ENCODE results near the gene CHST3.
A peak's percentile ranks its signal among the peaks of the same experiment; 100 is the strongest.

Gene CHST3

GRCh38 chr10:72043016-72043834 is 79.0 kb downstream of the CHST3 start:
- Mint-ChIP-seq H3K9me3 (peaks cover 7% of the 10 kb centered on the region), H3K27me3 (ENCODE audit: low read depth, poor library complexity) (no peaks in the 10 kb centered on the region), H3K27ac (no peak overlapping the region), H3K4me3 (no peak overlapping the region), H3K4me1 (peaks cover 57% of the 10 kb centered on the region), H3K36me3 (ENCODE audit: low read depth) (no peaks in the 10 kb centered on the region)
- no peak for DNase-seq
- no peak for TF ChIP-seq CTCF (IDR thresholded peaks at IDR 0.05)

GRCh38 chr10:72044417-72045041 is 80.3 kb downstream of the CHST3 start:
- TF ChIP-seq CTCF (IDR thresholded peaks at IDR 0.05), result no peak
- H3K4me1 Mint-ChIP-seq, result peaks cover 49% of the 10 kb centered on the region
- H3K4me3 Mint-ChIP-seq, result no peak overlapping the region
- no peak for DNase-seq
- peaks cover under 1% of the 10 kb centered on the region for H3K36me3 Mint-ChIP-seq (ENCODE audit: low read depth)
- peak overlapping the region; percentile 94 for H3K27ac Mint-ChIP-seq
- no peaks in the 10 kb centered on the region for H3K27me3 Mint-ChIP-seq (ENCODE audit: low read depth, poor library complexity)
- H3K9me3 Mint-ChIP-seq, result peaks cover 18% of the 10 kb centered on the region

- peaks cover 46% of the 10 kb centered on the region for H3K4me1 Mint-ChIP-seq
These were observed 81.4 kb downstream of the CHST3 start for GRCh38 chr10:72045586-72045985.

GRCh38 chr10:72048450-72049124 is 84.4 kb downstream of the CHST3 start:
- TF ChIP-seq CTCF (IDR thresholded peaks at IDR 0.05), result peak; percentile 99
- Mint-ChIP-seq H3K9me3 (peaks cover 31% of the 10 kb centered on the region), H3K4me3 (no peak overlapping the region), H3K36me3 (ENCODE audit: low read depth) (peaks cover 6% of the 10 kb centered on the region), H3K4me1 (peaks cover 45% of the 10 kb centered on the region), H3K27me3 (ENCODE audit: low read depth, poor library complexity) (peaks cover 10% of the 10 kb centered on the region), H3K27ac (no peak overlapping the region)
- peak; percentile 92 for DNase-seq

More at GRCh38 chr10:72045586-72045985, 81.4 kb downstream of the CHST3 start:
- no peak for TF ChIP-seq CTCF (IDR thresholded peaks at IDR 0.05)
- peaks cover 6% of the 10 kb centered on the region for H3K36me3 Mint-ChIP-seq (ENCODE audit: low read depth)
- no peak overlapping the region for H3K4me3 Mint-ChIP-seq
- DNase-seq, result no peak
- peaks cover 3% of the 10 kb centered on the region for H3K27me3 Mint-ChIP-seq (ENCODE audit: low read depth, poor library complexity)
- H3K27ac Mint-ChIP-seq, result no peak overlapping the region
- H3K9me3 Mint-ChIP-seq, result peaks cover 28% of the 10 kb centered on the region

- no peak overlapping the region for H3K4me3 Mint-ChIP-seq
- H3K9me3 Mint-ChIP-seq, result peaks cover 31% of the 10 kb centered on the region
- peaks cover 10% of the 10 kb centered on the region for H3K27me3 Mint-ChIP-seq (ENCODE audit: low read depth, poor library complexity)
- peaks cover 6% of the 10 kb centered on the region for H3K36me3 Mint-ChIP-seq (ENCODE audit: low read depth)
- TF ChIP-seq CTCF (IDR thresholded peaks at IDR 0.05), result no peak
- H3K27ac Mint-ChIP-seq, result no peak overlapping the region
- peaks cover 36% of the 10 kb centered on the region for H3K4me1 Mint-ChIP-seq
- DNase-seq, result no peak
These were observed 85.3 kb downstream of the CHST3 start for GRCh38 chr10:72049472-72049871.
